Raji (cell line): ENCODE data around the gene BCCIP.

ENCODE experiments used
- POLR2A ChIP-seq: IDR thresholded peaks from 2 replicates; pipeline ENCODE4 v1.6.1; 2011; ENCODE audit warnings: low read depth, low read length, control low read depth; ENCODE audit not compliant: insufficient read depth

Gene BCCIP

DNA sequence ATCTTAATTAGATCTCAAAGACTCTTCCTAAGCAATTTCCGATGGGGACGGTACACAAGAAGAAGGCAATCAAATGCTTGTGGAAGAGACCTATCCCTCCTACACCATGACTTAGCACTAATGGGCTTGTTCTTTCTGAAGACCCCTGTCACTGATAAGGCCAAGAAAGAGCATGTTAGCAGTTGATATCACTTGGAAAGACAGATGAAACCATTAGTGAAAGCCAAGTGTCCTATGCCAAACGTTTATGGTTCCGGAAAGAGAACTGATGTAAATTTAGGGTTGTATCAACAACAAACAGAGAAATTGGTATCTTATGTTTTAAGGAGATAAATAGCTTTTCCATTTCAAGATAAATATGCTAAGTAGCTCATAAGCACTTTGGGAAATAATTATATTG is 6.8 kb upstream of the BCCIP start:
- no peak for TF ChIP-seq POLR2A

DNA sequence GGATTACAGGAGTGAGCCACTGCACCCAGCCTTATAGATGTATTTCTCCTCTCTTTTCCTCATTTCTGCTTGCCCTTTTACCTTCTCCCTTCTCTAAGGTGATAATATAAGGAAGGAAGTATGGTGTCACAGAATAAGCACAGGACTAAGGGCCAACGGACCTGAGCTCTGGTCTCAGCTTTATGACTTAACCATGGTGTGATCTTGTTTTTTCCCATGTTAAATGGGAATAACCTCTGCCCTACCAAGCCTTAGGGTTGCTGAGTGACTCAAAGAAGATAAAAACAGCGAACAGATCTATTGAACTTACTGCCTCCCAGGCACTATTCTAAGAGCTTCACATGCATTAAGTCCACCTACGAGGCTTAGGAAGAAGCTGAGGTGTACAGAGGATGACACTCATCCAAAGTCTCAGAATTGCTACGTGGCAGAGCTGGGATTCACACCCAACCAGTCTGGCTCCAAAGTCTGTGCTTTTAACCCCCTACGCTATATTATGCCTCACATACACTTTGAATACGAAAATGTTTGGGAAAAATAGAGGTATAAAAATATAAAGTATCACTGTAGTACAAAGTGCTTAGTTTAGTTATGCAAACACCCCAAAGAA is 5.9 kb upstream of the BCCIP start:
- TF ChIP-seq POLR2A: no peak

DNA sequence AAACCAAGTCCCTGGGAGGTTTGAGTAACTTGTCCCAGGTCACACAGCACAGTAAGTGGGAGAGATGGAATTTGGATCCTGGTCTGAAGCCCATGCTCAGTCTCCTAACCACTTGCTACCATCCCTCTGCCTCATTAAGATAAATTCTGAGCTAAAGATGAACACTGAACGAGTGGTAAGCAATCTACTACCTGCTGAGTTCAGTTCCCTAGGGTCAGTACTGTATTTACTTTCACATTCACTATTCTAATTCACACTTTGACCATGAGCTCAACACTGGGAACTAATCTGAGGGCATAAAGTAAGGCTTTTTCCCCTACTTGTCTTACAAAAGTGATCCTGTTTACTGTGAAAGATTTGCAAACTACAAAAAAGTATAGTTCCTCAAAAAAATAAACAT is 2.6 kb upstream of the BCCIP start:
- TF ChIP-seq POLR2A: no peak

DNA sequence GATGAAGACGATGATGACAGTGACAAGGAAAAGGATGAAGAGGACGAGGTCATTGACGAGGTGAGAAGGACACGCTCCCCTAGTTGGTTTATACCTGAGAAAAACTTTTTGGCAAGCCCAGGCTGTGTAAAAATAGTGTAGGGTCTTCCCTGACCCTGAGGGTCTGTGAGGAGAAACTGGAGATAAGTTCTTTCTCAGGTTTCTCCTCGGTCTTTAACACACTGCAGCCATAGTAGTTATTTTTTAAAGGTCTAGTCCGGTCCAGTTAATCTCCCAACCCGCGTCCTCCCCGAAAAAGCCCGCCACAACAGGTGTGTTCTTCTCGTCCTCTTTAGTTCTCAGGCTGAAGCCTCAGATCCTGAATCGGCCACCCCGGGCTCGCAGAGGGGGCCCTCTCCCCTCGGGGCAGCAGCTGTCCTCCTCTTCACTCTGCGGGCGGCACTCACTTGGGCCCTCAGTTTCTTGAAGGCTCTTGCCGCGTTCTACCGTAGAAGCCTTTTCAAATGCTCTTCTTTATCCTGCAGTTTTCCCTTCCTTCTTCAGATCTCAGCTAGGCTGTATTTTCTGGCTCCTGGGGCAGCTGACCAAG is 411 bp downstream of the BCCIP start:
- TF ChIP-seq POLR2A: no peak

DNA sequence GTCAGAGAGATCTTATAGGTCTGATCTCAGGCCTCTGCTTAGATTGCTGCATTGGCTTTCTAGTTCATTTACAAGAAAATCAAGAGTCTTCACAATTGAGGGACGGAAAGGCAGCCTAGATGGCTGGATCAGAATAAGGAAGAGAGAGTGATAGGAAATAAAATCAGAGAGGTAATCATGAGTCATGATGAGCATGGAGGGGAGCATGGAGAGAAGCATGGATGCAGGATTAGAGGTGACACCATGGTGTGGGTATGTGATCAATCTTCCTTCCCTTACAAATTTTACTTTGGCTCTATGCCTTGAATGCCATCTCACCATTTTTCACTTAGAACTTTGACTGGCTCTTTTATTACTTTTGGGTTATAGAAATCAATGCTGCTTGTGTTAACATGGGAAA is 1.4 kb downstream of the BCCIP start:
- TF ChIP-seq POLR2A: no peak

DNA sequence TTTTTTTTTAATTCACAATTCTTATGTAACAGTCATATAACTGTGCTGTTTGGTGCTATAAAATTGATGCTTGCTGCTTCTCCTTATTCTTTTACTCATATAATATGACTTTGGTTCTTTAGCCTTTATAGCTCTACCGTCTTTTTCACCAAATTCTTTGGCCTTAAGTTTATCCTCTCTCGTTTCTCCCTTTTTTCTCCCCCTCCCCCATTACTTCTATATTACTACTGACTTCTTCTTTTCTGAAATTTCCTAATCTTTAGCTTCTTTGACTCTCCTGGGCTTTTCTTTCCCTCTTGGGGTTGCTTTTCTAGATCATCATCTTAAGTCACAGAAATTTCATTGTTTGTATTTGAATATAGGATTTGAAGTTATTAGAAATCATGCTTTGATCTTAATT is 3.8 kb downstream of the BCCIP start:
- no peak for TF ChIP-seq POLR2A

DNA sequence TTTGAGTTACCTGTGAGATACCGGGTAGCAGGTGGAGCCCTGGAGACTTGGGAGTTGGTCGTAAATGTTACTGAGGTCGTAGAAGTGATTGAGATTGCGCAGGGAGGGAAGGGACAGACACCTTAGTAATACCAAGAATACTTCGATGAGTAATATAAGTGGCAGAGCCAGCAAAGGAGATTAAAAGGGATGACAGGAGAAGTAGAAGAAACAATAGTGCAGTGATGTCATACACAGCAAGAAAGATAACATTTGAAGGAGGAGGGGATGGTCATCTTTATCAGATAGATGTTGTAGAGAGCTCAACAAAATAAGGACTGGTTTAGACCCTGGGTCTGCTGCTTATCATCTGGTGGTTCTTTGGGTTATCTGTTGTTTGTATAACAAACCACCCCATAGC is 5.0 kb downstream of the BCCIP start:
- no peak for TF ChIP-seq POLR2A

DNA sequence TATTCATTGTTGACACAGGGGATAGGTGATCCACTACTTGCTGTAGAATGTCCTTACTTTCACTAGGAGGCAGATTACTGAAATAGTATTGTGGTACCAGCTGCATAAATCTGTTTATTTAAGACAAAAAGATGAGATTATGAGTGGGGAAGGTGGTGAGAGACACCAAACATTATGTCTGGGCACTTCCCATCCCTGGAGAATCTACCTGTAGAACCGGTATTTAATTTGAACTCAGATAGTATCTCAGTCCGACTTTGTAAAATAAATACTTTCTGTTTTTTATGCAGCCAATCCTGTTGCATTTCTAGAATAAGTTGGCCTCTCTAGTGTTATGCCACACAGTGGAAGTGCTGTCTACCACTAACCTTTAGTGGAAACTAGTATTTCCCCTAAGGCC is 13.4 kb downstream of the BCCIP start:
- TF ChIP-seq POLR2A: no peak

DNA sequence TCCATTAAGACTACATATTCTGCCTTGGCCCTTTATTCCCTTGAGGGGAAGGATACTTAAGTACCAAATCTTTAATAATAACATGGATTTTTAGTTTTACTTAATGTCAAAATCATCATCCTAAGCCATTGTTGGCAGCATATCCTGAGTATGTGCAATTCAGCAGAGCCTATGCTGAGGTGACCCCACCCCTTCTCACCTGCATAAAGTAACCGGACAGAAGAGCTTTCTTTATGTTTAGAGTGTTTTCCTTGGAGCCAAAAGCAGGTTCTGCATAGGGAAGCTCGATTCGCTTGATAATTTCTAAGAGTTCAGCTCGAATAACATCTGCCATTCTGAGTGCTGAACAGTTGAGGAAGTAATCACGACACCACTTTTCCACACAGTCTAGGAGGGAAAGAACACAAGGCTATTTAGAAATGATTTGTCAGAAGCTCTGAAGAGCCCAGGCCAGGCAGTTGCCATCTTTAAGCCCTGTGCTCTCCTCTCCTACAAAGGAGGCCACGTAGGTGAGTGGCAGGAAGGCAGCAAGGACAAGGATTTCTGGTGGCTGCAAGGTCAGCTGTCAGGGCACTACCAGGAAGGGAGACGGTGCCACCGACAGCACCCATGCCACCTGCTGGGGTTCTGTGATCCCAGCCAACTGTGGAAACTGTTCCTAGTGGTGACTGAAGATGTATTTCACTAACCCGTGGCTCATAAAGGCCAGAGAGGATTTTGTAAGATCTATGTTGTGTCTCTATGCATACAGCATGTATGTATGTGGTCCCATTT is 15.6 kb downstream of the BCCIP start:
- no peak for TF ChIP-seq POLR2A

DNA sequence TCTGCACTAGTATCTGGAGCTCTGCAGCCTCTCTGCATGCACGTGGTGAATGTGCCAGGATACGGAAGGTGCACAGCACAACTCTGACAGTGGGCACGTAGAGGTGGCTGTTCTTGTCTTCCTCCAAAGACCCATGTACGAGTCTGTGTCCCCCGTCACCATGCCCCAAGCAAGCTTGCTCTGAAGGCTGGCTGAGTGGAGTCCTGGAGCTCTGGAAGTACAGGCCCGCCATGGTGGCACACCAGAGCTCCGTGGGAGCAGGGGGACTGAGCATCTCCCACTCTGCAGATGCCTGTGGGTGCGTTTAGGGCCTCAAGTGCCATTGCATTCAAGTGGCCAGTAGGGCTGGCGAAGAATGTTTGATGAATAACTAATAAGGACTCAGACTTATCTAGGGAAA is 17.1 kb downstream of the BCCIP start:
- no peak for TF ChIP-seq POLR2A

DNA sequence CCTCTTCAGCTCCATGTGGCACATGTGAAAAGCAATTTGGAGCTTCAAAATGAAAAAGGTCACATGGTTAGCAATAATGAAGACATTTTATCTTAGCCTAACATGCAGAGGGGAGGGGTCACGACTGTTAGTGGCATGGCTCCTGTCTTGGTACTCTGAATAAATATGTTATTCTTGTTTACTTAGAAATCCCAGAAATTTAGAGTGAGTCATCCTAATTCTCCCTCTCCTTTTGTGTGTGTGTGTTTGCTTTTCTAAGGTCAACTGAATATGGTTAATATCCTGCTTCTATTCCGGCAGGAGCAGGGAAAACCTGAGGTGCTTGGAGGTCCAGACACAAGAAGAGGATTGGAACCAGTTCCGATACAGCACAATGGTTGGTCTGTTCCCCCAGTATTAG is 17.6 kb downstream of the BCCIP start:
- no peak for TF ChIP-seq POLR2A

DNA sequence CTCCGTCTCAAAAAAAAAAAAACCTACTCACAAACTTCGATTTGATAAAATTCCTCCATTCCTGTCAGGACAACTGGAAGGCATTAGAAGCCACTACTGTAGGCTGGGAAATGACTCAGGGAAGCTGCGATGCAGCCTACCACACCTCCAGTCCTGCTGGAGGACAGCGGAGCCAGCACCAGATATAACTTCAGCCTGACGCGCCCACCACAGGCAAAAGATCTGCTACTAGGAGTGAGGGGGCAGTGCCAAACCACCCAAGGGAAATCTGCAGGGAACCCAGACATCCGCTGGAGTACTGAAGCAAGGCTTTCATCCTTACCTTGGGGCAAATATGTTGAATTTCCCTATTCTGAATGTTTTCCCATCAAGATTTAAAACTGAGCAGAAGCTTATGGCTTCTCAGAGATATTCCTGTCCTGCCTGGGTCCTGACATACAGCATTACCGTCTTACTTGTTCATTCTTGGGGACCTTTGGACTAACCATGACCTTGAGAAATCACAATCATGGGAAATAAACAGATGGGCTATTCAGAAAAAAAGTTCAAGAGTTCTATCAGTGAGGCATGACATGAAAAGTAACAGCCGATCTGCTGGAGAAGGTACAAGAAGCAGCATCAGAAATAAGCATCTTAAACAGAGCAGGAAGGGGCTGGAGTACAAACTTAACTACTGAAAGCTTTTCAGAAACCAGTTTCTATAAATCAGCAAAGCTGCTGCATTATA is 20.4 kb downstream of the BCCIP start:
- TF ChIP-seq POLR2A: no peak

DNA sequence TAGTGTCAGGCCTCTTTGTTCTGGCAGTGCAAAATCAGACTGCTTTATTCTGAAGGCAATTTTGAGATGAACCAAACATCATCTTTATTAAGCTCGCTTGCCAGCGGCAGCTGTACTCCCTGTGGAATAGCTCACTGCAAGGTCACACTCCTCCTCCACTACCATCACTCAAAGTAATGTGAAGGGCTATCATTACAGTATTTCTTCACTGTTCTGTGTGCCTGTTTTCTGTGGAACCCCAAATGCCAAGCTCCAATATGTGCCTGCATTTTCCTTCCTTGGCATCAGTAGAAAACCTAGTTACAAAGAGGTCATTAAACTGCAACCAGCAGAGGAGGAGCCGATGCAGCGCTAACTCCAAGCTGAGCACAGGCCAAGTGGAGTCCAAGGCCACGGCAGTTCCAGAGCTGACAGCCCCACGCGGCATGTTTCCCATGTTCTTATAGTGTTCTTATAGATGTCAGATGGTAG is 21.4 kb downstream of the BCCIP start:
- TF ChIP-seq POLR2A: no peak

DNA sequence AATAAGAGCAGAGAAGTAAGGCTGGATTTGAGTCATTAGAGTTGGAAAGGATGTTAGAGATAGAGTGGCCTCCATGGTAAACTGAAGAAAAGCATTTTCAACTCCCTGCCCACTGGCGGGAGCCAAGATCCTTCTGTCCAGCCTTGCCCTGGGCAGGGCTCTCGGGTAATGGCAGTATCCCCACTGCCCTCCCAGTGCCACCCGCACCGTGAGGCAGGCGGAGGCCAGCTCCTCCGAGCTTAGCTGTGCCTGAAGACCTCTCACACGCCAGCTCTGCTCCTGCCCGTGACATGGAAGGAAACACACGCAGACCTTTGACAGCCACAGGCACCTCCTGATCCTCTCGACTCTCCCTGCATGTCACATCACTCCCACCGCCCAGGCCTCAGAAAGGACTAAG is 22.3 kb downstream of the BCCIP start:
- TF ChIP-seq POLR2A: no peak

DNA sequence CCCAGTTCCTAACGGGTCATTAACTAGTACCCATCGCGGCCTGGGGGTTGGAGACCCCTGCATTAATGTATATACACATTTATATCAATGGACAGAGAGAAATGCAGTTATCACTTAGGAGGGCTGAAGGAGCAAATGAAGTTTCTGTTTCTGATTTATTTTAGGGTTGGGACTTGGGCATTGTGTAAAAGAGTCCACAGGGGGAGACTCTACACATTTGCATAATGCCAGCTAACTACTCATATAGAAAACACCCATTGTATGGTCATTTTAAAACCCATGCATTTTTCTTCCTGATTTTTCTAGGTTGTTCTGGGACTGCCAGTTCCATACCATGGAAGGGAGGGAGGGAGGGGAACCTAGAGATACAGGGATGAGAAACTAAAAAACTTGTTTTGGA is 23.5 kb downstream of the BCCIP start:
- no peak for TF ChIP-seq POLR2A

DNA sequence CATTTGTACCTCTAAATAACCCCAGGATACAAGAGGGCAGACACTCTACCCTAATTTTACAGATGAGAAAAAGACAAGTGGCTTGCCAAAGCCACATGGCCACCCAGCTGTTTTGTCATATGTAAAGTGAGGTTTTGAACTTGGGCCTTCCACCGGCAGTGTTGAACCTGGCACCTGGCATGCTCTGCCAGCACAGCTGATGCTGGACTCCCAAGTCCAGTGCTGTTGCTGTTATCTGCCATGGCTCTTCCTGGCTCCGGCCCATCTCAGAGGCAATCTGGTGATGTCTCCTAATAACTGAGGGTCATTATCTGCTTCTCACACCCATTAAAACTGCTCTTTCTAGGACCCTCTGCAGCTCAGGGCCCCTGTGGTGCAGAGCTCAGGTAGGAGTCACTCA is 25.0 kb downstream of the BCCIP start:
- TF ChIP-seq POLR2A: no peak
